NCI-H2107 (cell line): ENCODE data around the gene PGAP6.

Experiments
- DNase-seq: peaks from one replicate; lab custom pipeline; 2025; lab: John Stamatoyannopoulos, UW

PGAP6 gene

DNA sequence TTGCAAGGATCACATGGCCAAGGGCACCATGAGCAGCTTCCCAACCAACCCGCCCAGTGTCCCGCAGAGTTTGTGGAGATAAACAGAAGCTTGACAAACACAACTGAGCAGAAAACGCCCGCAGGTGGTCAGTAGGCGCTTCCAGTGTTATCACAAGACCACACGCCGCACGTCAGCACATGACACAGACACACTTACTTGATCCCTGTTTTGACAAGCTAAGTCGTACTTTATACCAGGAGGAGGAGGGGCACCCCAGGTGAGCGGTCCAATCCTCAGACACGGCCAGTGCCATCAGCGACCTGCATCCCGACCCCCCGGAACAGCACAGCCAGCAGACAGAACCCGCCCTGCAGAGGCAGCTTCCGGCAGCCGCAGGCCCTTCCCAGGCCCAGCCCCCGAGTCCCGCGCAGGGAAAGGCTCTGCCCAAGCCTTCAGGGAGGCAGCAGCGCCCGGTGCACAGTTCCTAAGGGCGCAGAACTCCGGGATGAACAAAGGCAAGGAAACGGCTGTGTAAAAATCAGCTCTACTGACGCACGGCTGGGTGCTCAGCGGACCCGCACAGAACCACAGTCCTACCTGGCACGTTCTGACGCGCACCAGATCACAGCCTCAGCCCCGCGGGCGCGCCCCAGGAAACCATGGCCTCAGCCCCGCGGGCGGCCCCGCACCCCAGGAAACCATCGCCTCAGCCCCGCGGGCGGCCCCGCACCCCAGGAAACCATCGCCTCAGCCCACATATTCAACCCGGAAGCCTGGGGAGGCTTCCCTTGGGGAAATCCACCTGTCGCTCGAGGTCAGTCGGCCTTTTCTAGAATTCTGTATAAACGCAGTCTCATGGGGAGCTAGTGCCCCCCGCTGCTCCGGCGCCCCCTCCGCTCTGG is 57.1 kb downstream of the PGAP6 start:
- no peak for DNase-seq

DNA sequence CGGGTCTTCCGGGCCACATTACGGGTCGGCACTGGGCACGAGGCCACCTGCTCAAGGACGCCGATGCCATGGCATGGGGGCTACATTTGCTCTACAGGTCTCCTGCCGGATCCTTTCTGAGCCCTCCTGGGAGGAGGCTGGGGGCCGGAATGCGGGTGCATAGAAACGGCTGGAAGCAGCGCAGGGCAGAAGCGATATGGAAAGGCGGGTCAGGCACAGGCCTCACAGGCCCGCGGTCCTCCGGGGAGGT is 57.7 kb downstream of the PGAP6 start:
- DNase-seq: no peak

DNA sequence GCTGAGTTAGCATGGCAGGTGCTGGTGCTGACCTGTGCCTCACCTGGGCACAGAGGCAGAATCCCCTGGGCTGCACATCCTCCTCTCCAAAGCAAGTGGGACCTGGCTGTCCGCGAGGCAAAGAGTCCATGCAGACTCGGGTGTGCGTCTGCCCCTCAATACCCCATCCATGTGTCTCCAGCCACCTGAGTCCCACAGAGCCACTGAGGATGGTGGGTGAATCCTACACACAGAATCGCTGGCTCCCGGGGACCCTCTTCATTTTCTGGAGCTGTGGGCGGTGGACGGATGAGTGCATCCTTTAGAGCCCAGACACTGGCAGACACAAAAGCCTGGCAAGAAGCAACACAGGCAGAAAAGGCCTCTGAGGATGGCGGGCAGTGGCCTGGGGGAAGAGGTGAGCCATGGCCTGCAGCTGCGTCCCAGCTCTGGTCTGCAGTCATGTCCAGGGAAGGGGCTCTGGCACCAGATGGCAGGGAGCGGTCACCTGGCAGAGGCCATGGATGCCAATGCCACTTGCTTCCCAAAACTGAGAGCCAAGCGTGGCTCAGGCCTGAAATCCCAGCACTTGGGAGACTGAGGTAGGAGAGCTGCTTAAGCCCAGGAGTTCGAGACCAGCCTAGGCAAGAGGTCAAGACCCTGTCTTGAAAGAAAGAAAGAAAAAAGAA is 59.2 kb downstream of the PGAP6 start:
- no peak for DNase-seq

DNA sequence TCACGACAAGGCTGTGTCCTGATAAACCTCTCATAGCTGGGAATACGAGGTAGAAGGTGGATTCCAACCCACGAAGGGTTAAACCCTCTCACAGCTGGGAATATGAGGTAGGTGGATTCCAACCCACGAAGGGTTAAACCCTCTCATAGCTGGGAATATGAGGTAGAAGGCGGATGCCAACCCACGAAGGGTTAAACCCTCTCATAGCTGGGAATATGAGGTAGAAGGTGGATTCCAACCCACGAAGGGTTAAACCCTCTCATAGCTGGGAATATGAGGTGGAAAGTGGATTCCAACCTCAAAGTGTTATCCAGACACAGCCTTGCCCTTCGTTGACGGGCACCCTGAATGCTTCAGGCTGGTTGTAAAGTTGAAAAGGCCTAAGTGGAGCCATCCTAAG is 60.2 kb downstream of the PGAP6 start:
- no peak for DNase-seq
